ENCODE measurements around the gene LRFN5.

Gene LRFN5

DNA sequence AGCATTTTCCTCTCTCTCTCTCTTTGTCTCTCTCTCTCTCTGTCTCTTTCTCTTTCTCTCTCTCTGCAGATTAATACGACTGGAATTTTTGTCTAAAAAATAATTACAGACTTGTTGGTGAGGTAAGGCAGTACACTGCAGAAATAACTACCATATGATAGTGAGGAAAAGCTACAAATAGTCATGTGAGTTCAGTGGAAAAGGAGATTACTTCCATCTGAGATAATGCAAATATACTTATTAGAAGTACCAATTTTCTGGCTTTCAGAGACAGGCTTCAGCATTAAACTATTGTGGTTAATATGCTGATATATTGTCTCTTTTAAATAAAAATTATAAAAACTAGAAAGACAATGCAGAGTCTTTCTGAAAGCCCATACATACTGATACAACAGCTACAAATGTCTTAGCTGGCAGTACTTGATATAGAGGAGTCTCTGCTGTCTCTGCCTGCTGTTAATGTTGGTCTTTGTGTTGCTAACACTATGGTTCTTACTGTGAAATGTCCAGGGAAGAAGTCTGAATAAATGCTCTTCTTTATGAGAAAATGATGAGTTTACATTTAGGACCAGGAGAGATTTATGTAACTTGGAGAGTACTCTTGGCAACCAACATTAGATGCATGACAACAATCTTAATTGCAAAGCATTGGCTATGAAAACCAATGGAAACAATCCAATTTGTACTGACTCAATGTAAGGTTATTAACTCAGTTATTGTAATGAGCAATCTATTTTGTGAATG lies 167.0 kb downstream of the LRFN5 start:
- DNase-seq (ENCODE audit: low read depth), result no peak

DNA sequence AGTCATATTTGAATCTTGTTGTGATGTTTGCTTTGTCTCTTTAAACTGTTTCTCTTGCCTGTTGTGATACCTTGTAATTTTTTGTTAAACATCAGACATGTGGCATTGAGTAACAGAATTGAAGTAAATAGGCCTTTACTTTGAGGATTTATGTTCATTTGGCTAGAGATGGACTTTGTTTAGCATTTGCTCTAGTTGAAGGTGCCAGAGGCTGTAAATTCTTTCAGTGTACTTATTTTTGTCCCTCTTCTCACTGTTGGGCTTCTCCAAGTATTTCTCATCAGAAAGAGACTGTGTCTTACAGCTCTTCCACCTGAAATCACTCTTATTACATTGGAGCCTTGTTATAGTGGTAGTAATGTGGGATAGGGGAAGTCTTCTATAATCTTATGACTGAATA lies 175.8 kb downstream of the LRFN5 start:
- no peak for DNase-seq (ENCODE audit: low read depth)

DNA sequence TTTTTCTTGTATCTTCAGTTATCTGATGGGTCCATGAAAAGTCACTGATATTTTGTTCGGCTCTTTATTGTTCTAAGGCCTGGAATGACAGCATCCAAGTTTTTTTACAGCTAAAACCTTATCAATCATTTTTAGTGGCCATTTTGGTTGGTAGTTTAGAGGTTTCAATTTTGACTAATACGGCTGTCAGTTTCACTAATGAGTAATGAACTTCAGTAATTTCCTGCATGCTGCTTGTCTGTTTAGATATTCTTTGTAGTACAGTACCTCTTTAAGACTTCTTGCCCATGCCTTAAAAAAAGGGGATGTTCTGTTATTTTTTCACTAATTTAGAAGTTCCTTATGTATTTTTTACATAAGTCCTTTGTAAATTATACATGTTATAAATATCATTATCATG lies 176.7 kb downstream of the LRFN5 start:
- no peak for DNase-seq (ENCODE audit: low read depth)

DNA sequence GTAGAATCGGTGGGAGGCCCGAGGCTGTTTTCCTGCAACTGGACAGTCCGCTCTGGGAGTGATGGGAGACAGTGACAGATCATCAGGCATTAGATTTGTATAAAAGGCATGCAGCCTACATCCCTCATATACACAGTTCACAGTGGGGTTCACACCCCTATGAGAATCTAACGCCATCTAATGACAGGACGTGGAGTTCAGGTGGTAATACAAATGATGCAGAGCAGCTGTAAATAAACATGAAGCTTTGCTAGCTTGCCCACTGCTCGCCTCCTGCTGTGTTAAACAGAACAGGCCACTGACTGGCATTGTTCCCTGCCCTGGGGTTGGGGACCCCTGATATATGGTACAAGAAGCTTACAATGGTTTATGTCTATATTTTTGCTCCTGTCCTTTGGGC lies 179.0 kb downstream of the LRFN5 start:
- no peak for DNase-seq (ENCODE audit: low read depth)

DNA sequence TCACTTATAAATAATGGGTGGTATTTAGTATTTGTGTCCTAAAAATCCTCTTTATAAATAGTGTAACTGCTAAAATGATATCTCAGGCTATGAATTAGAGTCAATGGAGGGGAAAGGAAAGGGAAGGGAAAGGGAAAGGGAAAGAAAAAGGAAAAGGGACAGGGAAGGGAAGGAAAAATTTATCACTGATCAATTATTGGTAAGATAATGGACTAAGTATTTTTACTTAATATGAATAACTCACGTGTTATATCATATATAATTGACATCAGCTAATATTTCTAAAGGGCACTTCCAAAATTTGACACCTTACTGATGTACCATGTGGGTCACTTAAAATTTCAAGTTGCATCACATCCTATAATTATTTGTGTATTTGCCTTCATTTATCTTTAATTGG lies 193.1 kb downstream of the LRFN5 start:
- DNase-seq (ENCODE audit: low read depth), result no peak

DNA sequence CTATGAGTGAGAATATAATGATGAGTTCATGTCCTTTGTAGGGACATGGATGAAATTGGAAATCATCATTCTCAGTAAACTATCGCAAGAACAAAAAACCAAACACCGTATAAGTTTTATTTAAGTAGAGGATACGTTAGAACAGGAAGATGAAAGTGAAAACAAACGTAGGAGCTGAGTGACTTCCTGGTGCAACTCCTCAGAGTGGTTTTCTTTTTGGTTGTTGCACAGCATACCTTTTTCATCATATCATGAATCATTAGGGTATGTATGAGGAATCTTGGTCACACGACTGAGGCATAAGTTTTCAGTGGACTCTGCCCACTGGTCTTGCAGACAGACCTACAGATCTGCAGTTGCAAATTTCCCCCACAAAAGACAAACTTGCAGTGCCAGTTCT lies 199.0 kb downstream of the LRFN5 start:
- DNase-seq (ENCODE audit: low read depth), result no peak

DNA sequence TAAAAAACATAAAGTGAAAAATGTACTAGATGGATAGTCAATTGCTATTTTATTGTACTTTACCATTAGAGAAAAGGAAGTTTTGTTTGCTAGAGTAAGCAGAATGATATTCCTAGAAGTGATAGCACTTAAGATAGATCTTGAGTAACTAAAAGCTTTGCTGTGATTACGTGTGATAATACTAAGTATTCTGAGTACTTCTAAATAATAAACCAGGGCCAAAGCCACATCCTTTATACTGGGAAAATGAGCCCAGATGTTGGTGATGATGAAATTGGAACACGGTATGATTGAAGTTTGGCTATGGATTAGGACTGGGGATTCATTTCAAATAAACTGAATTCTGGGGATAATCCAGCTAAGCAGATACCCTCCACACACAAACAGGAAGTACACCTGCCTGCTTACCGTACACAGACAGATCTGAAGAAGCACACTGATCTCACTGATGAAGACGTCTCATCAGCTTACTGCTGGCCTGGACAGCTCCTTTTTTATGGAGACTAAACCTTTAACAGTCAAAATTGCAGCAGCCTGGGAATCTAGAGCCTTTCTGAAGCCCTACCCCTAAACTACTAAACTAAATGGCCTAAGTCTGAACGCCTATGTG lies 199.8 kb downstream of the LRFN5 start:
- DNase-seq (ENCODE audit: low read depth), result no peak

DNA sequence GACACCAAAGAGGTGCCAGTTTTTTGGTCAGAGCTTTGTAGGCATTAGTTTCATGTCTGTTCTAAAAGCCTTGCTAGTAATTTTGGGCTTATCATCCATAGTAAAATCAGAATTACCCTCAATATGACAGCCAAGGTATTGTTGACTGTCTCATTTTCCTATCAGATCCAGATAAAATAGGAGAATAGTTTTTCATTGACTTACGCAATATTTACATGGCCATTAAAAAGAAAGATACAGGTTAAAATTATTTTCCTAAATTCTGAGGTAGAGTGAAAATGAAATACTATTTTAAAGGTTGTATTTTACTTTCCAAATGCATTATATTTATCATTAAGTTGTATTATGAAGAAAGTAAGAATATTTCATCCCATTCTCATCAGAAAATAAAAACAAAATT lies 203.7 kb downstream of the LRFN5 start:
- no peak for DNase-seq (ENCODE audit: low read depth)

DNA sequence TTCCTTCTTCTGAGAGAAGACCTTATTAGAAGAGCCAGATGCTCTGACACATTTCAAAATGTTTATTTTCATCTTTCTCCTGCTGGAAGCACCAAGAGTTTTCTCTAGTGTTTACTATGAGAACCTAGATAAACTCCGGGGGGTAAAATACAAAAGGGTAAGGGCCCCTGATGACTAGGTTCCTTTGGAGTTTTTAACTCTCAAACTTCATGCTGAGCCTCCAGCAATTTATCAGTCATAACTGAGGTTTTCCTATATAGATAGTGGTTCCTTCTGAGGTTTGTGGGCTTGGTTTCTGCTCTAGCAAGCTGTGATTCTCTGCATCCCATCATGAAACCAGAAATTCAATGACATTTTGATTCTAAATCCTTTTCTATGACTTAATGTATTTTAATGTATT lies 210.9 kb downstream of the LRFN5 start:
- DNase-seq (ENCODE audit: low read depth), result no peak

DNA sequence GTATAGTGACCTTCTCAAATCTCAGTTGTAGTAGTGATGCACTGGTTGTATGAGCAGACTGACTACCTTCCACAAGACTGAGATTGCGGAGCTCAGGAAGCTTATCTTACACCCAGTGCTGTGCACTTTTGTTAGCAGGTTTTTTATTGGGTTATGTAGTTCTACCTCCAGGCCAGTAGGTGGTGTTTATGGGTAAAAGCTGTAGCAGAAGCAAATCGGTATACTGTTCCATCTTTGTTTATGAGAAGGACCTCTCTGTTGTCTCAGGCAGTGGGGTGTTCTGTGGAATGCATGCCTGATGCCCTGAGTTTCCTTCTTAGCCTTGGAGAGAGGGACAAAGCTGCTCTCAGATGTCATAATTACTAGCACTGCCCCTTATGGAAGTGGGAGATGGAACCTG lies 217.8 kb downstream of the LRFN5 start:
- no peak for DNase-seq (ENCODE audit: low read depth)

DNA sequence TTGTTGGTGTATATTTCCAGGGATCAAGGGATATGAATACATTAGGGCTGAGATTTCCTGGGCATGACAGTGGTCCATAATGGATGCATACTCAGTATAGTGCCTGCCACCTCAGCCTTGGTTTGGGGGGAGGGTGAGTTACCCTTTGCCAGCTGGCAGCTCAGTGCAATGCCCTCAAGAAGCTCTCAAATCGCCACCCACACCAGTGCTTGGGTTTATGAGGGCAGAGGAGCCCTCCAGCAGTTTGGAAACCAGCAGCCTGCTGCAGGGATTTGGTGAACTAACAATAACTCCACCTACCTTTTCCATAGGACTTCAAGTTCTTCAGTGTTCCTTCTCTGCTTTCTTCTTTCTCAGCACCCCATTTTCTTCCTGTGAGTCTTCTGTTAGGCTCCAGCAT lies 218.9 kb downstream of the LRFN5 start:
- no peak for DNase-seq (ENCODE audit: low read depth)

DNA sequence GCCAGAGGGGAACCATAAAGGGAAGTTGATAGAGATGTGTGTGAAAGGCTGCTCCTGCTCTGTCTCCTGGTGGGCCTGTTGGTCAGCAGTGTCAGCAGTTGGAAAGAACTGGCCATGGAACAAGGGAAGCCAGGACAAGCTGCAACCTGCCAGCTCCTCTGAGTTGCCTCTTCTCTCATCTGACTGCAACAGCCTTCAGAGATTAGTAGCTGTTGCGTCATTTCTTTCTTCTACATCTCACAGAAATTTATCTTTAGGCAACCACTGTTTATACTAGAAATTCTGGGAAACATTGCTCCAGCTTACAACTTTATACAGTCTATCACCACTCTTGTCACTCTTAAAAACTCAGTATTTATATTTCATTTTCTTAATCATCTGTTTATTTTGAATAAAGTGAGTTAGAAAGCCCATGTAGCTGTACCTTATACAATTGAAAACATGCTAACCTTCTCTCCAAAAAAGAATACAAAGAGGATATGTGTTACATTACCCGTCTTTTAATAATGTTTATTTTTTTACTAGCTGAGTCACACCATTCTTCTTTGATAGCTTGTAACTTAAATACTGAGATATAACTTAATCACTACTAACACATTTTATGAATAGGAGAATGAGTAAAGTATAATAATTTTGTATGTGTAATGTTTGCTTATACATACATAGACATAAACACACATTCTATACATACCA lies 224.2 kb downstream of the LRFN5 start:
- no peak for DNase-seq (ENCODE audit: low read depth)

DNA sequence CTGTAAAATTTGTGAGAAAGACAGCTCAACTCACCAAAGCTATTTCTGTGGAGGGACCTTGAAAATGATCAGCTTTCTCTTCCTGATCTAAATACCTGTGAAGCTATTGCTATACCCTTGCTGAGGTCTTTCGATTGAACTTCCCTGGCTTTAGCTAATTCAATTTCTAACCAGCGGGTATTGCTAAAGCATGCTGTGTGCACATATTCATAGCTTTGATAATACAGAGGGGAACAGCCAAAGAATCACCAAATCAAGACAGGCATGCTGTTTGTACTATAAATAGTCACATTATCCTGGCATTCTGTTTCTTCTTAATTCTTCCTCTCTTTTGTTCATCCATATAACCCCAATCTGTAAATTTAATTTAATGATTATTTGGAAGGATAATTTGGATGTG lies 233.0 kb downstream of the LRFN5 start:
- no peak for DNase-seq (ENCODE audit: low read depth)

DNA sequence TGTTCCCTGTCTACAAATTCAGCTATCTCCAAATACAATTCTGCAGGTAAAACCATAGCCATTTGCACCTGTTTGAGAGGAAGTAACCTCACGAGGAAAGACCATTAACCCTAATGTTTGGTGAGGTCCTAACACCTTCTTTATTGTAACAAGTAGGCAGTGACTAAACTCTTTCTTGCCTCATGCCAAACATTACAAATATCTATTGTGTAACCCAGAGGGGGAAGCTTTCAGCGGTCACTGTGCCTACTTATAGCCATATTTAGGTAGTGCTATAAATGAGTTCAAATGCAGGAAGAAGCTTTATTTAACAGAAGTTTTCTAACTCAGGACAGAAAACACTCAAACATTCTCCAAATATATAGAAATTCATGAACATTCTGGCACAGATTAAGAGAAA lies 252.7 kb downstream of the LRFN5 start:
- no peak for DNase-seq (ENCODE audit: low read depth)

DNA sequence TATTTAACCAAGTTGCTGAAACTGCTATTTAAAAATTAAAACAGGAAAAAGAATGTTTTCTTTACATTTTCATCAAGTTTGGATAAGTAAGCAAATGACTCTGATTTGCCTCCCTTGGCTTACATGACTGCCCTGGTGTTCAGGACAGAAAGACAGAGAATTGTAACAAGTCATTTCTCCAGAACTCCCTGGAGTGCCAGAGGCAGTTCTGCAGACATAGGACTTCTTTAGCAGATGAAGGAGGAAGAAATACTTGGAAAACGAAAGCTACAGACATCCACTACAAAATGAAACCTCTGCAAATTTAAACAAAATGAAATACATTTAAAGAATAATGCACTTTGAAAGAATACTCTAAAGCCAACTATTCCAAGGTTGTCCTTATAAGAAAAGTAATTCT lies 253.9 kb downstream of the LRFN5 start:
- no peak for DNase-seq (ENCODE audit: low read depth)

DNA sequence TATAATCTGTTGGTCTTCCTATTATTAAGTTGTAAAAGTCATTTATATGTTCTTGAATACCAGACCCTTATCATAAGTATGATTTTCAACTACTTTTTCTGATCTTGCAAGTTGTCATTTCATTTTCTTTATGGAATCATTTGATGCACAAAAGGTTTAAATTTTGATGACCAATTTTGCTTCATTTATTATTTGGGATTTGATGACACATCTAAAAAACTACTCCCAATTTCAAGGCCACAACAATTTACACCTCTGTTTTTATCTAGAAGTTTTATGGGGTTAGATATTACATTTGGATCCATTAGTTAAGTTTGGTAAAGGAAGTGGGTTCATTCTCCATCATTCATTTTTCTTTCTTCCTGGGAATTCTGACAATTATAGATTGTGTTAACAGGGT lies 259.2 kb downstream of the LRFN5 start:
- DNase-seq (ENCODE audit: low read depth), result no peak

DNA sequence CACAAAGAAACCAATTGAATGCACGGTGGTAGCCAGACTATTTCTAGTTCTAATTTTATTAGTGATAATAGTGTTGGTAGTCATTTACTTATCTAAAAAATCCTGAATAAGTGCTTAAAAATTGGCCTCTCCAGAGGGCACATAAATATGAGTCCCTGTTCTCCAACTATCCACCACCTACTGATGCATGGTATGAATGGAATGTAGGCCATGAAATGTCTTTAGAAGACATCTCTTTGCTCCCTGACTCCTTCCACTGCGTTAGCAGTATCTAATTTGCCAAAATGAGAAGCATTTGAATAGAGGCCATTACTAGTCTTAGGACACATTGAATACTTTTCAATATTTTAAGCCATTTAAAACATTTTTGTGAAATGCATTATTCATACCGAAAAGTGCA lies 261.7 kb downstream of the LRFN5 start:
- DNase-seq (ENCODE audit: low read depth), result no peak

DNA sequence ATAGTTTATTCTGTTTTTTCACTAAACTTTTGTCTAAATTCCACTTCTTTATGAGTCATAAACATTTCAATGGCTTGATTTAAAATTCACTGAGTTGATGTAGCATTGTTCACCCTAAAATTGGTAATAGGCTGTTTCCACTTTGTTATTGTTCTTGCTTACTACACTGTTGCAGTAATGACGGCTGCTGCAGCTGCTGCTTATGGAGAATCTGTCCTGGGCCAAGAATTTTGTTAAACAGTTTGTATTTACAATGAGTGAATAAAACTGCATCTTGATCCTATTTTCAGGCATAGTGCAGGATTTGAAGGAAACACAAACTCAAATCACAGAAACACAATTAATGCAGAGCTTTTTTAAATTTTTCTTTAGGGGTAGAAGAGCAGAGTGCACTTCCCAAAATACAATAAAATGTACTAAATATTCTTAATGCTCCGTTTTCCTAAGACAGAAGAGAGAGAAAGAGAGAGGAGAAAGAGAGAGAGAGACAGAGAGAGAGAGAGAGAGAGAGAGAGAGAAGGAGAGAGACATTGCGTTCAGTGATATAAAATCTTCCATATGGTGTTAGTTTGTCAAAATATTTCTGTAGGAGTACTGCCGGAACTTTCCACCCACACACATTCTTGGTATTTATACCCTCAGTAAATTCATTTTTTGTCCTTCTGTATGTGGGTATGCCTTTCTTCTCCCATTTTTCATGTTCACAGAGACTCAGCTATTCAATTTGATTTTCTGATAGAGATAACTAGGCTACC lies 266.4 kb downstream of the LRFN5 start:
- DNase-seq (ENCODE audit: low read depth), result no peak

DNA sequence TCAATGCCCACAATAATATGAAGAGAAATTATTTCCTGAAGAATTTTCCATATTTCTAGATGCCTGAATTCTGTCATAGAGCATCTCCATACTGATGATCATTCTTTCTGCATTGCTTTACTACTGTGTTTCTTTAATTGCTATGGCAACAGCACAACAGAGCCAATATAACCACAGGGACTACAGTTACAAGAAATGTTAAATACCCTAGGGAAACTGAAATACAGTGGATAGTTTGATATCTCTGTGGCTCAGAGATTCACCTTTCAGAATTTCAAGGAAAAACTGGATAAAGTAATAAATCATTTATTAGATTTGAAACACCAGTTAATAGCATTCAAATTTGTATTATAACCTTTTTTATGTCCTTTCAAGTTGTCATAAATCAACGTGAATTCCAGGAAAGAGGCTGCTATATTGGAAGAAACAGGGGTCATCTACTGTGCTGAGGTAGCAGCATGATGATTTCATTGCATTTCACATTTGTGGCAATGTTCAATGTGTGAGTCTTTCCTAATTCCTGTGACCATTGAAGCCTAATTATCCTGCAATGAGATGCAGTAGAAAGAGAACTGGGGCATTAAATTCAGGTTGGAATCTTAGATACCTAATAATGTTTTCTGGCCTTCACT lies 267.1 kb downstream of the LRFN5 start:
- DNase-seq (ENCODE audit: low read depth), result no peak

DNA sequence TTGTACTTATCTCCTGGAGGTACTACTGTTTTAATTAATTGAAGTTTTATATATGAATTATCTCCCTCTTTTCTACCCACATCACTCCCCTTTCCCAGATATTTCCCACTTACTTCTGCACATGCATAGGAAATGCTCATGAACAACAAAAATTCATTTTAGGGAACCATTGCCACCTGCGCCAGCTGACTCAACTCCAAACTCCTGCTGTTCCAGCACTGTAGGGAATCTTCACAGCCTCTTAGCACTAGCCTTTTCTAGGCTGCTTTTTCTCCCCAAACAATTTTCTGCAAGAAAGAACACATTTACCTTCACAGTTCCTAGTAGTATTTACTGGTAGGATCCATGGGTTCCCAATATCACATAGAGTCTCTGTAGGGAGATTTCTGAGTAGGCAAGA lies 268.4 kb downstream of the LRFN5 start:
- no peak for DNase-seq (ENCODE audit: low read depth)

DNA sequence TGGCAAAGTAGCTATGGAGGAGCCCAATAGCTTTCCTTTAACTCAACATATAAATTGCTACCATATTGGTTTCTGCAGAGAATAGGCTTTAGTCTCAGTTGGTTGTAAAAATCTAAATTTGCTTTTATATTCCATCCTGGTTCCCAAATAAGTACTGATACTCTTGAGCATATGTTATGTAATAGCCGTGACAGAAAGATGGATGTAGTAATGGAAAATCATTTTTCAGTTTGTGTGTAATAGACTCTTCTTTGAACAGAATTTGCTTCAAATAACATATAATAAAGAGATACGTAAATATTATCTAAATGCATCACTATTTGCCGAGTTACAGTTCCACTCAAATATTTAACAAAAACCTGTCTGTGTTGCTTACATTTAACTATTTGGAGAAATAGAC lies 271.6 kb downstream of the LRFN5 start:
- DNase-seq (ENCODE audit: low read depth), result no peak

DNA sequence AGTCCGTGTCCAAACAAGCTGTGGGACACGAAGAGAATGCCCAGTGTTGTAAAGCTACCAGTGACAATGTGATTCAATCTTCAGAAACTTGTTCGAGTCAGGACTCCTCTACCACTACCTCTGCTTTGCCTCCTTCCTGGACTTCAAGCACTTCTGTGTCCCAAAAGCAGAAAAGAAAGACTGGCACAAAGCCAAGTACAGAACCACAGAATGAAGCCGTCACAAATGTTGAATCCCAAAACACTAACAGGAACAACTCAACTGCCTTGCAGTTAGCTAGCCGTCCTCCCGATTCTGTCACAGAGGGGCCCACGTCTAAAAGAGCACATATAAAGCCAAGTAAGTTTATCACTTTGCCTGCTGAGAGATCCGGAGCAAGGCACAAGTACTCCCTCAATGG lies 284.9 kb downstream of the LRFN5 start:
- DNase-seq (ENCODE audit: low read depth), result no peak

Data from stimulated activated CD8-positive, alpha-beta memory T cell treated with anti-CD3 and anti-CD28 coated beads, Interleukin-12 subunit alpha, Interleukin-12 subunit beta, amount 100 ng/mL, for 4 hours (primary cell).